Prostate gland (tissue), 2 donors: ENCODE data around the gene KLHL2.

ENCODE experiments used
- CTCF ChIP-seq, 4 experiments: fragments of 200-600 bp in 2 of 4; fragments of 450-650 bp in 2 of 4; sonication (generic) in 2 of 4; IDR thresholded peaks; 1 replicate in 3 of 4; 2 replicates in 1 of 4; pipeline ENCODE4 v1.5.1; 2016 to 2019; ENCODE audit warnings: antibody characterized with exemption in 4 of 4, mild to moderate bottlenecking in 2 of 4, moderate library complexity in 2 of 4
- POLR2A ChIP-seq: fragments of 450-650 bp; IDR thresholded peaks from one replicate; pipeline ENCODE4 v1.6.1; 2016; ENCODE audit warnings: antibody characterized with exemption, mild to moderate bottlenecking

DNA sequence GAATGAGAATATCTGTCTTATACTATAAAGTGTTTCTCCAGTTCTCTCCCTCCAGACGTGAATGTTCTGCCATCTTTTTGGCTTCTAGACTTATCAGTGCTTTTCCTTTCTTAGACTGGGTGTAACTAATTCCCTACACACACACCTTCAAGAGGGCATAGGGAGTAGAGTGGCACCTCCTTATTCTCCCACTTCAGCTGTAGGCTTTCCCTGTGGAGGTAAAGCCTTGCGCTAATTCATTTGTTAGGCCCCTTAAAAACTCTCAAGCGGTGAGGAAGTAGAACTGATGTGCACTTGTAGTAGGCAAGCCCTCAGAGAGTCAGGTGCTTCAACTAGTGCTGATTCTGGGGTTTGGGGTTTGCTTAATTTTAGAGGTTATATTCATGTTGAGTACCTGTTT is 10.0 kb downstream of the KLHL2 start:
- TF ChIP-seq POLR2A = no peak
- no peak for TF ChIP-seq CTCF (IDR thresholded peaks at IDR 0.05)
